Trophoblast cell (in vitro differentiated cells and primary cell): Measurements from ENCODE around the gene RANBP1.

Experiments used
- DNase-seq, 2 donors: peaks; one replicate each; pipeline ENCODE4 v3.0.0-alpha.2; 2016
- H2AFZ ChIP-seq: 2 replicates; pipeline ENCODE4 v1.6.1; 2013; ENCODE audit warnings: low read length, moderate library complexity, mild to moderate bottlenecking; ENCODE audit not compliant: insufficient read depth, poor library complexity
- H2AK5ac ChIP-seq: 2 replicates; pipeline ENCODE4 v1.6.1; 2013; ENCODE audit warnings: mild to moderate bottlenecking, low read length
- H2BK120ac ChIP-seq: 2 replicates; pipeline ENCODE4 v1.6.1; 2013; ENCODE audit warnings: low read length, mild to moderate bottlenecking, moderate library complexity; ENCODE audit not compliant: insufficient read depth, poor library complexity
- H2BK12ac ChIP-seq: 2 replicates; pipeline ENCODE4 v1.6.1; 2013; ENCODE audit warnings: mild to moderate bottlenecking, low read length, moderate library complexity
- H2BK5ac ChIP-seq: 2 replicates; pipeline ENCODE4 v1.6.1; 2013; ENCODE audit warnings: low read length, low read depth, moderate library complexity, mild to moderate bottlenecking; ENCODE audit not compliant: poor library complexity
- H3K14ac ChIP-seq: 2 replicates; pipeline ENCODE4 v1.6.1; 2013; ENCODE audit warnings: mild to moderate bottlenecking, low read length
- H3K18ac ChIP-seq: 2 replicates; pipeline ENCODE4 v1.6.1; 2013; ENCODE audit warnings: mild to moderate bottlenecking, low read length
- H3K23ac ChIP-seq: 2 replicates; pipeline ENCODE4 v1.6.1; 2013; ENCODE audit warnings: low read length
- H3K27ac ChIP-seq: 2 replicates; pipeline ENCODE4 v1.5.1; 2013; ENCODE audit warnings: low read depth, mild to moderate bottlenecking, inconsistent platforms, low read length, moderate library complexity
- H3K27me3 ChIP-seq: 2 replicates; pipeline ENCODE4 v1.6.1; 2013; ENCODE audit warnings: inconsistent platforms, mild to moderate bottlenecking, low read length, moderate library complexity; ENCODE audit not compliant: insufficient read depth
- H3K36me3 ChIP-seq, 2 experiments: 1 replicate in 1 of 2; 2 replicates in 1 of 2; pipeline ENCODE4 v1.6.1; 2013; ENCODE audit warnings: low read length in 2 of 2, mild to moderate bottlenecking in 2 of 2, moderate library complexity in 1 of 2; ENCODE audit not compliant: insufficient read depth in 2 of 2, control insufficient read depth in 1 of 2
- H3K4ac ChIP-seq: 2 replicates; pipeline ENCODE4 v1.6.1; 2013; ENCODE audit warnings: low read depth, mild to moderate bottlenecking, low read length, moderate library complexity
- H3K4me1 ChIP-seq, 2 experiments: 1 replicate in 1 of 2; 2 replicates in 1 of 2; pipeline ENCODE4 v1.6.1; 2013; ENCODE audit warnings: low read length in 2 of 2, mild to moderate bottlenecking in 2 of 2, moderate library complexity in 1 of 2; ENCODE audit not compliant: insufficient read depth in 2 of 2, control insufficient read depth in 1 of 2
- H3K4me2 ChIP-seq: 2 replicates; pipeline ENCODE4 v1.6.1; 2013; ENCODE audit warnings: inconsistent platforms, mild to moderate bottlenecking, low read length, moderate library complexity
- H3K4me3 ChIP-seq: 2 replicates; pipeline ENCODE4 v1.5.1; 2013; ENCODE audit warnings: mild to moderate bottlenecking, low read depth, low read length, inconsistent platforms
- H3K79me1 ChIP-seq: one replicate; pipeline ENCODE4 v1.6.1; 2013; ENCODE audit warnings: low read length
- H3K79me2 ChIP-seq: 2 replicates; pipeline ENCODE4 v1.6.1; 2013; ENCODE audit warnings: low read length, mild to moderate bottlenecking; ENCODE audit not compliant: control insufficient read depth, insufficient read depth, poor library complexity
- H3K9ac ChIP-seq: 2 replicates; pipeline ENCODE4 v1.6.1; 2013; ENCODE audit warnings: mild to moderate bottlenecking, low read length
- H3K9me3 ChIP-seq: 2 replicates; pipeline ENCODE4 v1.6.1; 2013; ENCODE audit warnings: low read depth, mild to moderate bottlenecking, control low read depth, inconsistent platforms, low read length; ENCODE audit not compliant: insufficient read depth
- H4K12ac ChIP-seq: 2 replicates; pipeline ENCODE4 v1.6.1; 2013; ENCODE audit warnings: low read depth, mild to moderate bottlenecking, low read length, moderate library complexity
- H4K8ac ChIP-seq: 2 replicates; pipeline ENCODE4 v1.6.1; 2013; ENCODE audit warnings: low read depth, mild to moderate bottlenecking, low read length, moderate library complexity
- H4K91ac ChIP-seq: one replicate; pipeline ENCODE4 v1.6.1; 2013; ENCODE audit warnings: low read depth, mild to moderate bottlenecking, low read length, moderate library complexity
- whole genome bisulfite sequencing: extraction: QIAGEN DNeasy Blood & Tissue Kit; methylation state at CpG from one replicate; pipeline ENCODE4 v1.1.7; 2013; ENCODE audit warnings: missing lambda C conversion rate; ENCODE audit not compliant: insufficient read length, insufficient coverage; ENCODE audit errors: extremely low coverage; 5-methylcytosine and 5-hydroxymethylcytosine counted together

Gene RANBP1

DNA sequence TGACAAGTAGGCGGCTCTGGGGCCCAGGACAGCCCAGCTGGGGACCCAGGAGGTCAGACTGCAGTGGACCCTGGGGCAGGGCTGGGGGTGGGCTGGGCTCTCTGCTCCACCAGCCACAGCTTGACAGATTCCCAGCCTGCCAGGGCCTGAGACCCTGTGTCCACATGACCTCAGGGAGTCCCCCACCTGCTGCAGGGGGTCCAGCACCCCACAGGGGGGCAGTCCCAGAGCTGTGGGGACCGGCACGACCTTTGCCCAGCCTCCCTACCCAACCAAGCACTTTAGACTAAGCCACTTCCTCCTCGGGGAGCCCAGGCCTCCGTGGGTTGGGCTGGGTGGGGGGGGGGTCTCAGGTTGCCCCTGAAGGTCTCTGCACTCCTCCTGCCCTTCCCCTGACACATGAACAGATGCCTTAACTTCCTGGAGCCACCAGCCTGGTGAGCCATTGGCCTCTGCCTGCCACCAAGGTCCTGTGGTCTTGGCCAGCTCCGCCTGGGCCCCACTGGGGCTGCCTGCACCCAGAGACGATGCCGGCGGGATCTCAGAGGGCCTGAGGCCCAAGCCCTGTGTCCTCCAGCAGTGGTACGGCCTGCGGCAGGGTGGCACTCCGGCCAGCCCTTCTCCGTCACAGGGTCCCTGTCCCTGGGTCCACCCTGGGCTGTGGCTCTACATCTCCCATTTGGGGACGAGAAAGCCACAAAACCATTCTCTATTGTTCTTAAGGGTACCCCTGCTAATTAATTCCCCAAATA, 31.5 kb downstream of the RANBP1 start:
- Histone ChIP-seq H3K23ac (no peak overlapping the region), H3K79me2 (no peaks in the 10 kb centered on the region), H3K4me3 (no peak overlapping the region), H3K14ac (no peak overlapping the region), H2BK120ac (no peak overlapping the region), H4K8ac (no peak overlapping the region), H3K4me2 (no peak overlapping the region), H3K9me3 (no peaks in the 10 kb centered on the region), H3K18ac (no peak overlapping the region), H4K91ac (no peak overlapping the region), H3K9ac (no peak overlapping the region), H2AK5ac (no peak overlapping the region), H3K36me3 (peaks cover 15 to 17% of the 10 kb centered on the region in 2 experiments), H2BK5ac (no peak overlapping the region), H3K27me3 (no peaks in the 10 kb centered on the region), H3K4me1 (peaks cover under 1 to 1% of the 10 kb centered on the region in 2 experiments), H3K27ac (no peak overlapping the region), H2AFZ (no peak overlapping the region), H3K4ac (no peak overlapping the region), H4K12ac (no peak overlapping the region), H2BK12ac (no peak overlapping the region), H3K79me1 (peaks cover under 1% of the 10 kb centered on the region)
- no CpG with 5 or more reads among the region's 14 CpGs for WGBS
- DNase-seq = no peak

DNA sequence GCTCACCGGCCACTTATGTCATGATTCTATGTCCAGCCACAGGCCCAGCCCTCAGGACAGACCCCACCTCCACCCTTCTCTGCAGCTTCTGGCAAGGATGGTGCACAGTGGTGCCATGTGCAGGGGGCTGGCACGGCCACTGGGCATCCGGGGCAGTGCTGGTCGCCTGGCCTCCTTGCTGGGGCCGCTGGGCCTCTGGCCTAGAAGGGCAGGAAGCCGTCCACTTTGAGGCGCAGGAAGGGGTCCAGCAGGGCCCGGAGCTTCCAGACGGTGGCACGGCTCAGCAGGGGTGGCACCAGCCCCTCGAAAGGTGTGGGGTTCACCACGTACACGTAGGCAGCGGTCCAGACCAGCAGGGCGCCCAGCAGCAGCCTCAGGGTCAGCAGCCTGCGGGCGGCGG, 32.5 kb downstream of the RANBP1 start:
- no peak overlapping the region for H4K8ac ChIP-seq
- no peak overlapping the region for H2BK12ac ChIP-seq
- H3K36me3 ChIP-seq = peaks cover 10 to 13% of the 10 kb centered on the region in 2 experiments
- no peaks in the 10 kb centered on the region for H3K9me3 ChIP-seq
- no peak overlapping the region for H3K4me3 ChIP-seq
- H3K4me2 ChIP-seq = no peak overlapping the region
- no peak overlapping the region for H2BK120ac ChIP-seq
- no peak overlapping the region for H2BK5ac ChIP-seq
- no peaks in the 10 kb centered on the region for H3K27me3 ChIP-seq
- H3K9ac ChIP-seq = no peak overlapping the region
- no peak overlapping the region for H4K12ac ChIP-seq
- H2AK5ac ChIP-seq = no peak overlapping the region
- no peak overlapping the region for H4K91ac ChIP-seq
- no peaks in the 10 kb centered on the region for H3K79me1 ChIP-seq
- H3K4ac ChIP-seq = no peak overlapping the region
- no peak overlapping the region for H3K14ac ChIP-seq
- H3K23ac ChIP-seq = no peak overlapping the region
- DNase-seq = no peak
- H3K18ac ChIP-seq = no peak overlapping the region
- no peaks in the 10 kb centered on the region for H3K79me2 ChIP-seq
- H3K4me1 ChIP-seq = no peaks in the 10 kb centered on the region
- no CpG with 5 or more reads among the region's 18 CpGs for WGBS
- H3K27ac ChIP-seq = no peak overlapping the region
- H2AFZ ChIP-seq = no peak overlapping the region

DNA sequence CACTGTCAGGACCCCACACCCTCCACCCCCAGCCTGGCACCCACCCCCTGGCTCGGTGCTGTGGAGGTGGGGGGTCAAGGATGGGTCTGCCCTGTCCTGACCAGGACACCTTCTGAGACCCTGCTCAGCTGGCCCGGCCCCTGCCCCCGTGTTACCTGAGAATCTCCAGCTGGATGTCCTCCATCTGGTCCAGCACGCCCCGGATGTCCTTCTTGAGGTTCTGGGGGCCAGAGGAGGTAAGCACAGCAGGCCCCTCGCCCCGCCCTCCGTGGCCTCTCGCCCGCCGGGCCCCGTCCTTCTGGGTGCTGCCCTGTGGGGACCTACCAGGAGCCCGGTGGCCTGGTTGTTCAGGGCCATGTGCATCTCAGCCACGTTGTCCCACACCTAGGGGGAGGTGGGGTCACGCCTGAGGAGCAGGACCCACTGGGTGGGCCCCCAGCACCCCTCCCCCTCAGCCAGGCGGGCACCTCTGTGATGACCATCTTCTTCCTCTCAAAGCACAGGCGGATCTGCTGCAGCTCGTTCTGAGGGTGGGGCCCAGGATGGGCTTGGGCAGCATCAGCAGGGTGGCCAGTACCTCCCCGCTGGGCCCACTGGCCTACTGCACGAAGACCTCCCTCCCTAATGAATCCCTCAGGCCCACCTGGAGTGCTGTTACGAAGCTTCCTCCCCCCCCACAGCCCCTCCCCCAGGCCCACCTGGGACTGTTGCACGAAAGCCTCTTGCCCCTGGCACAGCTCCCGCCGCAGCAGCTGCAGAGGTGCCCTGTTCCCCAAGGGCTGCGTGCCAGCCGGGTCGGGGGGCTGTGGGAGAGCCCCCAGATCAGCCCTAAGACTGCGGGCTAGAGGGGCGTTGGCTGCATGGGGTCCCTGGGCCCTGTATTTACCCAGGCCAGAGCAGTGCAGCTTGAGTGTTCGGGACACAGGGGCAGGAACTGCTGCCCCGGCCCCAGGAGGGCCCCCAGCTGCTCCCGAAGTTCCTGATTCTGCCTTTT, 33.6 kb downstream of the RANBP1 start:
- no peak overlapping the region for H2BK5ac ChIP-seq
- H2BK120ac ChIP-seq = no peak overlapping the region
- DNase-seq = no peak
- no peaks in the 10 kb centered on the region for H3K27me3 ChIP-seq
- H4K12ac ChIP-seq = no peak overlapping the region
- no peak overlapping the region for H3K27ac ChIP-seq
- no peak overlapping the region for H2AFZ ChIP-seq
- H3K18ac ChIP-seq = no peak overlapping the region
- H3K36me3 ChIP-seq = peaks cover 4 to 8% of the 10 kb centered on the region in 2 experiments
- H3K4me2 ChIP-seq = no peak overlapping the region
- no peak overlapping the region for H4K91ac ChIP-seq
- no peak overlapping the region for H3K4me3 ChIP-seq
- H2AK5ac ChIP-seq = no peak overlapping the region
- H3K4me1 ChIP-seq = no peaks in the 10 kb centered on the region
- H2BK12ac ChIP-seq = no peak overlapping the region
- no peak overlapping the region for H3K23ac ChIP-seq
- H3K4ac ChIP-seq = no peak overlapping the region
- H4K8ac ChIP-seq = no peak overlapping the region
- no peak overlapping the region for H3K14ac ChIP-seq
- no peaks in the 10 kb centered on the region for H3K79me1 ChIP-seq
- no peaks in the 10 kb centered on the region for H3K9me3 ChIP-seq
- no peak overlapping the region for H3K9ac ChIP-seq
- no peaks in the 10 kb centered on the region for H3K79me2 ChIP-seq
- WGBS = no CpG with 5 or more reads among the region's 32 CpGs

DNA sequence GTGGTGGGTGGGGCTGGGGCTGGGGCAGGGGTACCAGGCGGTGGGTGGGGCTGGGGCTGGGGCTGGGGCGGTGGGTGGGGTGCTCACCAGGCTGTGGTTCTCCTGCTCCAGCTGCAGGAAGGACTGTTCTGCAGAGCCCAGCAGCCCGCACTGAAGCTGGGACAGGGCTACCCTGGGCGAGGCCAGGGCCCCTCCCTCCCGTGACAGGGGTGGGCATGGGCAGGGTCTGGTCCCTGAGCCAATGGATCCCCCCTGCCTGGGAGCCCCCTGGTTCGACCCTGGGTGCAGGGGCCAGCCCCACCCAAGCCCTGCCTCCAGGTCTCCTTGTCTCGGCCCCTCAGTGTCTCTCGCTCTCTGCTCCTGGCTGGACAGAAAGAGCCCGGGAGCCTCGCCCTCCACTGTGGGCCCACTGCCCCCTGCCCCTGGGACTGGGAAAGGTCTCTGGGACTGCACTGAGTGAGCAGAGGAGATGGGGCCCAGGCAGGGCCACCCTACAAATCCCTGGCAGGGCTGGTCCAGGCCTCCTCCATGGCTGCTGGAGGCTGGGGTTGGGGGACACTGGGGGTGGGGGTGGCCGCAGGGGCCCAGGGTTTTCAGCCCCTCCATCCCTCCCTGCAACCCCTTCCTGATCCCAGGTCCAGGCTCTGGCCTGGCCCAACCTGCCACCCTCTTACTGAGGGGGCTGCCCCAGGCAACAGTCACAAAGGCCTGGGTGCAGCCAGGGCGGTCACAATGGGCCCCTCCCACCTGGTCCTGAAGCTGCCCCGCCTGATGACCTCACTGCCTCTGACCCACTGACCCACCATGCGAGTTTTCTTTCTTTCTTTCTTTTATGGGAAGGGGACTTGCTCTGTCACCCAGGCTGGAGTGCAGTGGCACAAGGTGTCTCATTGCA, 34.7 kb downstream of the RANBP1 start, which contains the start of gene CCDC188:
CCDC188 (minus strand) TSS at position 675 of the 895 bp plus-strand sequence; CDS start at position 606, 69 bp downstream.
- peaks cover 0 to 1% of the 10 kb centered on the region in 2 experiments for H3K36me3 ChIP-seq
- no peak within 1 kb of the TSS for H3K9ac ChIP-seq
- no peaks in the 10 kb centered on the region for H3K4me1 ChIP-seq
- H3K18ac ChIP-seq = no peak within 1 kb of the TSS
- H2AFZ ChIP-seq = no peak within 1 kb of the TSS
- no peak within 1 kb of the TSS for H3K23ac ChIP-seq
- H2BK120ac ChIP-seq = no peak within 1 kb of the TSS
- H4K8ac ChIP-seq = no peak within 1 kb of the TSS
- H3K14ac ChIP-seq = no peak within 1 kb of the TSS
- H3K4me3 ChIP-seq = no peak within 1 kb of the TSS
- no peak within 1 kb of the TSS for H4K91ac ChIP-seq
- no peak for DNase-seq
- H3K4me2 ChIP-seq = no peak within 1 kb of the TSS
- no peaks in the 10 kb centered on the region for H3K79me2 ChIP-seq
- no CpG with 5 or more reads among the region's 14 CpGs for WGBS
- H2AK5ac ChIP-seq = no peak within 1 kb of the TSS
- no peak within 1 kb of the TSS for H2BK5ac ChIP-seq
- H3K79me1 ChIP-seq = no peaks in the 10 kb centered on the region
- H2BK12ac ChIP-seq = no peak within 1 kb of the TSS
- H3K27me3 ChIP-seq = no peaks in the 10 kb centered on the region
- H4K12ac ChIP-seq = no peak within 1 kb of the TSS
- H3K9me3 ChIP-seq = no peaks in the 10 kb centered on the region
- no peak within 1 kb of the TSS for H3K27ac ChIP-seq
- H3K4ac ChIP-seq = no peak within 1 kb of the TSS
